IPS-11a (cell line): ENCODE results near the gene ACACB.

Experiments
- H3K4me3 ChIP-seq: one replicate; pipeline ENCODE4 v1.5.1; 2013; ENCODE audit warnings: low read depth, low read length, control low read depth

ACACB gene

DNA sequence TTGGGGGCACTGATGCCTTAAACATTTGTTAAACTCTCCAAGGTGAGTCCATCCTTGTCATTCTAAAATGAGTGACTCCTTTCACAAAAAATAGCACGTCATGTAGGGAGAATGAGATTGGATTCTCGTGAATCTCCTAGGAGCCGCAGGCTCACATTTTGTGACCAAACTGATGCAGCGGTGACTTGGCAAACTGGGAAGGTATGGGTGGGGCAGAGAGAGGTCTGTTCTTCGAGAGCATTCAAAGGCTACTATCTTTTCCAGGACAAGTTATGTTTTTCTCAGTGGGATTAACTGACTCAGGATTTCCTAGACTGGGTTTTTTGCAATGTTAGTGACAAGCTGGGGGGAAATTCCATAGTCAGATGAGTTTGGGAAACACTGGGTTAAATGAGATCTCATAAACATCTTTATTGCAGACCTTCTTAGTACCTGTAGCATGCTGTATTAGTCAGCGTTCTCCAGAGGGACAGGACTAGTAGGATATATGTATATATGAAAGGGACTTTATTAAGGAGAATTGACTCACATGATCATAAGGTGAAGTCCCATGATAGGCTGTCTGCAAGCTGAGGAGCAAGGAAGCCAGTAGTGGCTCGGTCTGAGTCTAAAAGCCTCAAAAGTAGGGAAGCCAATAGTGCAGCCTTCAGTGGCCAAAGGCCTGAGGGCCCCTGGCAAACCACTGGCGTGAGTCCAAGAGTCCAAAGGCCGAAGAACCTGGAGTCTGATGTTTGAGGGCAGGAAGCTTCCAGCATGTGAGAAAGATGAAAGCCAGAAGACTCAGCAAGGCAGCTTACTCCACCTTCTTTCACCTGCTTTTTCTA, 131.7 kb downstream of the ACACB start:
- H3K4me3 ChIP-seq = no peak overlapping the region

DNA sequence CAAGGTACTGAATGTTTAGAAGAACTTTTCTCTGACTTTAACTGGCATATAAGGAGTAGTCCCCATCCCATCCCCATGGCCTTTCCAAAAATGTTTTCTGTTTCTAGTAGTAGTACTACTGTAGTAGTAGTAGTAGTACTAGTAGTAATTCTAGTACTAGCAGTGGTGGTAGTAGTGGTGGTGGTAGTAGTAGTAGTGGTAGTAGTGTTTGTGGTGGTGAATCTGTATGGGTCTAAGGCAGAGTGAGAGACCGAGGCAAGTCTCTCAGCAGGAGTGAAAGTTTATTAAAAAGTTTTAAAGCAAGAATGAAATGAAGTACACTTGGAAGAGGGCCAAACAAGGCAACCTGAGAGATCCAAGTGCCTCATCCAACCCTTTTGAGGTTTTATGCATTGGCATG, 134.1 kb downstream of the ACACB start:
- H3K4me3 ChIP-seq = no peak overlapping the region

DNA sequence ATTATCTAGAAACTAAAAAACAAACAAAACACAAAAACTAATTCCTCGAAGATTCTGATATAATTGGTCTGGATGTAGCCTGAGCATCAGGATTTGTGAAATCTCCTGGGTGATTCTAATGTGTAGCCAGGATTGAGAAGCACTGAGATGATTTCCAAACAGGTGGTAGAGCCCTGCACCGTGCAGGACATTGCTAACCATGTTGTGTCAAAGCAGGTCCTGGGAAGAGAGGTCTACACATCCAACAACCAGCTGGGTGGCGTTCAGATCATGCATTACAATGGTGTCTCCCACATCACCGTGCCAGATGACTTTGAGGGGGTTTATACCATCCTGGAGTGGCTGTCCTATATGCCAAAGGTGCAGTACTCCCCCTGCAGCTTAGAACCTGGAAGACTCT, 136.4 kb downstream of the ACACB start:
- no peak overlapping the region for H3K4me3 ChIP-seq

DNA sequence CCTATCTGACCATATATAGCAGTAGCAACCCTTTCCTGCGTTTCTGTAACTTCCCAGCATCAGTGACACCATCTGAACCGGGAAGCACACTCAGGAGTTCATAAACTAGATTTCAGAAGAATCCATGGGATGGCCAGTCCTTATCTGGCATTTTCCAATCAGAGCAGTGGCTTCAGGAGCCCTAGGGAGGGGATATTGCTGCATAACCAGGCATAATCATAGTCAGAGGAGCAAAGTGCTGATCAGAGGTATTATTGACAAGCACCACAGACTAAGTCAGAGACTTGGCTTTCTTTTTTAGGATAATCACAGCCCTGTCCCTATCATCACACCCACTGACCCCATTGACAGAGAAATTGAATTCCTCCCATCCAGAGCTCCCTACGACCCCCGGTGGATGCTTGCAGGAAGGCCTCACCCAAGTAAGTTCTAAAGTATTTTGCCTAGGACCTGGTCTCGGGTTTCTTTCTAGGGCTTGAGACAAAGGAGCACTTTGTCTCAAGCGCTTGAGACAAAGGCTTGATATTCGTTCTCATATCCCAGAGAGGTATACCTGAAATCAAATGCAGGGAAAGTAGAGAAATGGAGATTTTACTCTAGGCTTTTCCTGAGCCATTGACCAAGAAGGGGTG, 137.6 kb downstream of the ACACB start:
- no peak overlapping the region for H3K4me3 ChIP-seq

DNA sequence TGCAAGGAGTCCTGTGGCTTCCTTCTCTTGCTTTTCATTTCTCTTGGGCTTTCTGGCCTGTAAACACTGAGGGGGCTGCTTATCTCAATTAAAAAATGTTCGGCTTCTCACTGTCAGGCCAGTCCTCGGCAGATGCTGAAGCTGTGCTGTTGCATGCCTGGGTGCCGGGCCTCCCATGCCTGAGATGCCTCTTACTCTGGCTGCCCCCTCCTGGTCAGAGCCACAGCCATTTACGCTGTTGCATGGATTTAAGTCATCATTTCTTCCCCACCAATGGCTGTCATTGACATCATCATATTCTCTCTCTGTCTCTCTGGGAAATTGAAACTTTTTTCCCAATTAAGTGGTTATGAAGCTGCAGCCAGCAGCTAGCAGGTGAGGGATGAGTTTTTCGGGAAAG, 139.0 kb downstream of the ACACB start:
- H3K4me3 ChIP-seq = no peak overlapping the region

DNA sequence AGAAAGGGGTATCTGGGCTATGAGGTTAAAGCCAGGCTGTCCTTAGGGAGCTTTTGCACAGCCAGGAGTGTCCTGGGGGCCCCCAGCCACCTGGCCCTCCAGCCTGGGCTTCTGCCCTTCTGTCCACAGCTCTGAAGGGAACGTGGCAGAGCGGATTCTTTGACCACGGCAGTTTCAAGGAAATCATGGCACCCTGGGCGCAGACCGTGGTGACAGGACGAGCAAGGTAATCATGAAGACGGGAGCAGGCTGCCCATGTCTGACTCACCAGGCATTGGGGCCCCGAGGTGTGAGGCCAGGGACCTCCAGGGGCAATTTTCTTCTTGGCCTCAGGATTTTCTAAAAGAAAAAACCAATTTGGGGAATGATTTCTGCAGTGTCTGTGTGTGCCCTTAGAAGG, 139.6 kb downstream of the ACACB start:
- H3K4me3 ChIP-seq = no peak overlapping the region

DNA sequence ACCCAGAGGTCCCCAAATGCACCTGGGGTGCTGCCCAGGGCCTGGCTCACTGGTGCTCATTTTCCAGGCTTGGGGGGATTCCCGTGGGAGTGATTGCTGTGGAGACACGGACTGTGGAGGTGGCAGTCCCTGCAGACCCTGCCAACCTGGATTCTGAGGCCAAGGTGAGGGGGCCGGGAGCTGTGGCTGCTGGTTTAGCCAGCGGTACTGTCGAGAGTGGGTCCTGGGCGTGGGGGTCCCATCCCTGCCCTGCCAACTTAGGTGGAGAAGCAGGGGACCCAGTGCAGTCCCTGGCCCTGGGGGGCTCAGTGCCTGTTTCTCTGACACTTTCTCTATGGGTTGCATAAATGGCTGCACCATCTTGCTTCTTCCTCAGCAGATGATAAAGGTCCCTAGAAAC, 141.8 kb downstream of the ACACB start:
- no peak overlapping the region for H3K4me3 ChIP-seq

DNA sequence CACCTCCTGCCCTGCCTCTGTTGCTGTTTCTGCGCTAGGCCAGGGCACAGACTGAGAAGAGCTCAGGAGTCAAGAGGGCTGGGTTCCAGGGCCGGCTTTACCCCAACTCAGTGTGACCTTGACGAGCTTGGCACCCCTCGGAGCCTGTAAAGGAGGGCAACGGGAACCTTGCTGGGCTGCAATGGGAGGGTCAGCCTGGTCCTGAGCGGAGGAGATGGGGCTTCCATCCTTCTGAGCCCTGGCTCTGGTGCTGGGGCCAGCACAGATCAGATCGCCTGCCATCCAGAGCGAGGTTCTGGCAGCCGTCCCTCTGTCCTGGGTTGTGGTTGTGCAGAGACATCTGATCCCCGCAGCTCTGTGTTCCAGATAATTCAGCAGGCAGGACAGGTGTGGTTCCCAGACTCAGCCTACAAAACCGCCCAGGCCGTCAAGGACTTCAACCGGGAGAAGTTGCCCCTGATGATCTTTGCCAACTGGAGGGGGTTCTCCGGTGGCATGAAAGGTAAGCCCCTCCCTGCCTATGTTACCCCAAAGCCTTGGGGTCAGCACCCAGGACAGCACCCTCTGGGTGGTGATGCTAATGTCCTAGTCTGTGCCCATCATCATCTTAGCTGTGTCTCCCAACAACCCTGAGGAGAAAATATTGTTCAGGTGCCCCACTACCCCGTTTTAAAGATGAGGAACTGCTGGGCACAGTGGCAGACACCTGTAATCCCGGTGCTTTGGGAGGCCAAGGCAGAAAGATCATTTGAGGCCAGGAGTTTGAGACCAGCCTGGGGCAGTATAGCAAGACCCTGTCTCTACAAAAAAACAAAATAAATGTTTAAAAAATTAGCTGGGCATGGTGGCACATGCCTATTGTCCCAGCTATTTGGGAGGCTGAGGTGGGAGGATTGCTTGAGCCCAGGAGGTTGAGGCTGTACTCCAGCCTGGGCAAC, 142.5 kb downstream of the ACACB start:
- H3K4me3 ChIP-seq = no peak overlapping the region

DNA sequence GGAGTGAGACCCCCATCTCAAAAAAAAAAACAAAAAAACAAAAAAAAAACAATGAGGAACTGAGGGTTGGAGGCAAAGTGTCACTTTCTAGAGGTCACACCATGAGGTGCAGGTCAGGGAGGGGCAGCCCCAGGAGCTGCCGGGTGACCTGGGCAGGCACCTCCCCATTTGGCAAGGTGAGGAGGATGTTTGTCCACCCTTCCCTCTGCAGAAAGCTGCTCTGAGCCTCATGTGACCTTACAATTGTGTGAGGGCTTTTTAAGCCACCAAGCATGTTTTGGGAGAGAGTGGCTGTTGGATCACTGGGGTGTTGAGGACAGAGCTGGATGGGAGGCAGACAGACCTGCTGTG, 143.1 kb downstream of the ACACB start:
- H3K4me3 ChIP-seq = no peak overlapping the region

DNA sequence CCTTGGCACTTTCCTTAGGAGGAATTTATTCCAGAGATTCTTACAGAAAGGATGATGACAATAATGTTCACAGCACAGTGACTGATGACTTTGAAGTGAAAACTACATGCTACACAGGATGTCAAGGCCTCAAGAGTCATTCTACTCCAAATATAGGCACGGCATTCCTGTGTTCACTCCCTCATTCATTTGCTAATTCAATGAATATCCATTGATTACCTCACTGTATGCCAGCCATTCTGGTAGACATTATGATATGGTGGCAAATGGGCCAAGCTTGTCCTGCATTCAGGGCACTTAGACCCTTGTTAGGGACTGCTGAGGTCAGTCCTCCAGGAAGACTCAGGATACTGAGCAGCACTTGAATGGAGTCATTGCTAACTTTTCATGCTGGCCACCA, 144.7 kb downstream of the ACACB start:
- no peak overlapping the region for H3K4me3 ChIP-seq

DNA sequence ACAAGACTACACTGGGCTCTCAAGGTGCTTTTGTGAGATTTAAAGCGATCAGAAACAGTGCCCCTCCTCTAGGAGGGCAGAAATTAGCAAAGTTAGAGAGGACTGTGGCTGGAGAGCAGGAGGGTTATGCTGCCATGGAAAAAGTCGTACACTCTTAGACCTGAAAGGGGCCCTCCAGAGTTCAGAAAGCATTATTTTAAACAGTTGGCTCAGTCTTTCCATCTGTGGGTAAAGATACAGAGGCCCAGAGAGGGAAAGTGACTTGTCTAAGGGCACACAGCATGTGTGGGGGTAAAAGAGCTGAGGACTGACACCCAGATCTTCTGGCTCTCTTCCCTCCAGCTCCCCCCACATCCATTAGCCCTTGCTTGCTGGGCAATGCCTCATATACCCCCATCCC, 145.6 kb downstream of the ACACB start:
- no peak overlapping the region for H3K4me3 ChIP-seq

DNA sequence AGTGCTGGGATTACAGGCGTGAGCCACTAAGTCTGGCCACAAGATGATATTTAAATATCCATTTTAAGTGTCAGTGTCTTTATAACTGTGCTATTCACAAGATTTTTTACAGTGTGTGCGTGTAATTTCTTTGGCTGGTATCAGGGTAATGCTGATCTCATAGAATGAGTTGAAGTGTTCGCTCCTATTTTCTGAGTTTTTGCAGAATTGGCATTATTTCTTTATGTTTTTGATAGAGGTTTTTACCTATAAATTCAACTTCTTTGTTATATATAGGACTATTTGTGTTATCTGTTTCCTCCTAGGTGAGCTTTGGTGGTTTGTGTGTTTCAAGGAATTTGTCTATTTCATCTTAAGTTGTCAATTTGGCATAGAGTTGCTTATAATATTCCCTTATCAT, 147.1 kb downstream of the ACACB start:
- H3K4me3 ChIP-seq = no peak overlapping the region

DNA sequence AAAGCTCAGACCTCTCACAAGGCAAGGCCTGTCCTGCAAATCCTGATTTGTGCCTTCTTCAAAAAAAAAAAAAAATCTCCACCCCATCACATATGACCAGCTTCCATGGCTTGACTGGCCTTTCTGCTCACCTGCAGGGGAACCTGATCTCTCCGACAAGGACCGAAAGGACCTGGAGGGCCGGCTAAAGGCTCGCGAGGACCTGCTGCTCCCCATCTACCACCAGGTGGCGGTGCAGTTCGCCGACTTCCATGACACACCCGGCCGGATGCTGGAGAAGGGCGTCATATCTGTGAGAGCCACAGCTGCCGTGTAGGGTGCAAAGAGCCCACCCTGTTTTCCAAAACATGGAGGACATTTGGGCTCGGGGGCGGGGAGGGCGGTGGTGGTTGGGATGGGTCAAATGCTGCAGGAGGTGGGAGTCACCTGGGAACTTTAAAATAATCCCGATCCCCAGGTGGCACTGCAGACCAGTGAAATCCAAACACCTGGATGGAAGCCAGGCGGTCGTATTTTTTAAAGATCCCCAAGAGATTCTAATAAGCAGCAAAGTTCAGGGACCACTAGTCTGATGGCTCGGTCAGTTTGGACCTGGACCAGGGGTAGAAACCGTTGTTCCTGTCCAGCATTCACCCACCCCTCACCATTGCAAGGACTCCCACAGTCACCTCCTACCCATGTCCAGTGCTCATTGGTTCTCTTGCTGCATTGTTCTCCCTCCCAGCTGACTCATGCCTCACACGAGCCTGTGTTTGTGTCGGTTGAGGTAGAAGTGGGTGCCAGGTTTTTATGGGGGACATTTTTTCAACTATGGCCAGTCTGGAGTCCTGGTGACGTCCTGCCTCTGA, 147.9 kb downstream of the ACACB start:
- H3K4me3 ChIP-seq = no peak overlapping the region

DNA sequence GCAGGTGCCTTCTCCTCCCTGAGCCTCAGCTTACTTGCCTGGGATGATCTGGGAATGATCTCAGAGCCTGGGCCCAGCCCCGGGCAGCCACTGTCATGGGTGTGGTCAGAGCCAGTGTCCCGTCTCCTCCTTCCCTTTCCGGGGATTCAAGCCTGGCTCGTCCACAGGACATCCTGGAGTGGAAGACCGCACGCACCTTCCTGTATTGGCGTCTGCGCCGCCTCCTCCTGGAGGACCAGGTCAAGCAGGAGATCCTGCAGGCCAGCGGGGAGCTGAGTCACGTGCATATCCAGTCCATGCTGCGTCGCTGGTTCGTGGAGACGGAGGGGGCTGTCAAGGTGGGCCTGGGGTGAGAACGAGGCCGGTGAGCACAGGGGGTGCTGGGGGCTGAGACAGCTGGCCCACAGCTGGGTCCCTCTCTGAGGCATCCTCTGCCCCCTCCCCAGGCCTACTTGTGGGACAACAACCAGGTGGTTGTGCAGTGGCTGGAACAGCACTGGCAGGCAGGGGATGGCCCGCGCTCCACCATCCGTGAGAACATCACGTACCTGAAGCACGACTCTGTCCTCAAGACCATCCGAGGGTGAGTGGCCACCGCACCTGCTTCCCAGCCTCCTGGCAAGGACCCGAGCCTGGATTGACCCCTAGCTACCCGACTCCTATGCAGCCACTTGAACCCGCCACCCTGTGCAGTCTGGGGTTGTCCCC, 148.7 kb downstream of the ACACB start:
- H3K4me3 ChIP-seq = no peak overlapping the region

DNA sequence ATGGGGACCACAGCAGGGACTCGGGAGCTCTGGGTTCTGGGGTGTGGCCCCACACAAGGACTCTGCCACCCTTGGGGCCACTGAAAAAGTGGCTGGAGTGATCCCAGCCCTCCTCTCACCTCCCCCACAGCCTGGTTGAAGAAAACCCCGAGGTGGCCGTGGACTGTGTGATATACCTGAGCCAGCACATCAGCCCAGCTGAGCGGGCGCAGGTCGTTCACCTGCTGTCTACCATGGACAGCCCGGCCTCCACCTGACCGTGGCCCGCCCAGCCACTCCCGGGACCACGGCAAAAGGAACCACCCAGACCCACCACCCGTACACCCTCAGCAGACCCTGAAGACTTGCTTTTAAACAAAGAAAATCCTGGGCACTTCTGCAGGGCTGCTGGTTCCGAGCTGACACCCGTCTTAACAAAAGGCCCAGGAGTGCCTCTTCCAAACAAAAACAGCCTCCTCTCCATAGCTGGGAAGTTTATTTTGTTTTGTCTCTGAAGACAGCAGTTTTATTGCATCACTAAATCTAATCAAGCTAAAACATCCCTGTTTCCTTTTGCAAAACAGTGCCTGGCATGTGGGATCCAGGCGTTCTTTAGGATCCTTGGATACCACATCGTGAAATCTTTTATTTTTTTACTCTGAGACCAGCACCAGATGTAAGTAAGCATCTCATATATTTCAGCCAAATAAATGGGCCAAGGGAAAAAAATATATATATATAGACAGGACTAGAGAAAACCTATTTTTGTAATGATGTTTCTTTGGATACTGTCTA, 149.9 kb downstream of the ACACB start:
- H3K4me3 ChIP-seq = no peak overlapping the region

DNA sequence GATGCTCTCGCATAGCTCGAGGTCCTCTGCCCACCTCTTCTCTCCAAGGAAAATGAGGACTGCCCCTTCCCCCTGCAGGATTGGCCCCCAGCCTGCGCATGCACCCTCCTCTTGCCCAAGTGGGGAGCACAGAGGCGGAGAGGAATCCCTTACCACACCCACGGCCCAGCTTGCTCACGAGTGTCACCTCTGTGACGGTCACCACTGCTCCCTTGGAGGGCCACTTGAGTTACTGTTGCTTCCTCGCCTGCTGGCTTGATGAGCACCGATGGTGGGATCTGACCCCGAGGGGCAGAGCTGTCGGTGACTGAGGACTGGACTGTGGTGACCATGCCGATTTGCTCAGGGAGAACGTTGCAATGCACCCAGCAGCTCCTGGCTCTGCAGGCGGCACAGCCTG, 151.0 kb downstream of the ACACB start:
- no peak overlapping the region for H3K4me3 ChIP-seq

DNA sequence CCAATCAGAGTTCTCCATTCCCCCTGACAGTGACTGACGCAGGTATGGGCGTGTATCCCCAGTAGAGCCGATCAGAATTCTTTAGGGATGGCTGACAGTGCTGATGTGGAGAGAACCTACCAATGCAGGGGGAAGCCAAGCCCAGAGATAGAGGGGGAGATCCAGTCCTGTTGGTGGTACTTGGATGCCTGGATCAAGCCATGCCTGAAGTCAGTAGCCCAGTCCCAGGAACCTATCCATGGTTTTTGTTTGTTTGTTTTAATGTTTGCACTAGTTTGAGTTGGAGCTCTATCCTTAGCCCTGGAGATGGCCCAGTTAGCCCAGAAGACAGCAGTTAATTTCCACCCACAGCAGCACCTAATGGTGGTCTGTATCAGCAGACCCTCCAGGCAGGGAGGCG, 152.5 kb downstream of the ACACB start:
- H3K4me3 ChIP-seq = no peak overlapping the region

DNA sequence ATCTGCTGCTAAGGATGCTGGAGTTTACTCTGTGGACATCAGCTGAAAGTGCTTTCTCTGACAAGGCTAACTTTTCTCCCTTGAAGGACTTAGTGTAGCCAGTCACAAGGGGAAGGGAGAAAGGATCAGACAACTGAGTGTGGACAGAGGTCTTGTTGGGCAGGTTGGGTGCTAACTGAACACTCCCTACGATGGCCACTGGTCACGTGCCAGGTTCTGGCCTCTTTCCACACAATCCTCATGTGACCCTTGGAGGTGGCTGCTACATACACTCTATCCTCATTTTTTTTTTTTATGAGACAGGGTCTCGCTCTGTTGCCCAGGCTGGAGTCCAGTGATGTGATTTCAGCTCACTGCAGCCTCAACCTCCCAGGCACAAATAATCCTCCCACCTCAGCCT, 153.0 kb downstream of the ACACB start:
- no peak overlapping the region for H3K4me3 ChIP-seq

DNA sequence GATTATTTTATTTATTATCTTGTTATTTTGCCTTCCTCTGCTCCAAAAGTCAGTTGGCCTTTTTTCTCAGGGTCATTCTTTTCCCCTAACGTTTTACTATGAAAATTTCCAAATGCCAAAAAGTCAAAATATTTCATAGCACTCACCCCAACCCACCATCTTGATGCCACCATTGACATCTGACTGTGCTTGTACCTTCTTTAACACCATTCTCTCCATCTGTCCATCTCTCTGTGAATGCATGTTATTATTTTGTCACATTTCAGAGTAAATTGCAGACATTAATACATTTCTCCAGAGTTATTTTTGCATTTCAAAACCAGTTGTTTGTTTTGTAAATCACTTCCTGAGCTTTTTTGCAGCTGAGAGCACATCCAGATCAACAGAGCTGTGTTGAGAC, 154.1 kb downstream of the ACACB start:
- no peak overlapping the region for H3K4me3 ChIP-seq
